SKM-1 treated with dmso at 0.1 percent for 144 hours (cell line): ENCODE results near the gene ALG6.
A peak's percentile ranks its signal among the peaks of the same experiment; 100 is the strongest.
"Not testable (repeated sequence)": the region's sequence is repeated elsewhere in the genome, so short reads cannot be mapped to it uniquely, and the experiment has no call there.

Experiments
- DNase-seq: peaks from one replicate; lab custom pipeline; 2025; ENCODE audit not compliant: unreplicated experiment; lab: John Stamatoyannopoulos, UW

The ALG6 gene

DNA sequence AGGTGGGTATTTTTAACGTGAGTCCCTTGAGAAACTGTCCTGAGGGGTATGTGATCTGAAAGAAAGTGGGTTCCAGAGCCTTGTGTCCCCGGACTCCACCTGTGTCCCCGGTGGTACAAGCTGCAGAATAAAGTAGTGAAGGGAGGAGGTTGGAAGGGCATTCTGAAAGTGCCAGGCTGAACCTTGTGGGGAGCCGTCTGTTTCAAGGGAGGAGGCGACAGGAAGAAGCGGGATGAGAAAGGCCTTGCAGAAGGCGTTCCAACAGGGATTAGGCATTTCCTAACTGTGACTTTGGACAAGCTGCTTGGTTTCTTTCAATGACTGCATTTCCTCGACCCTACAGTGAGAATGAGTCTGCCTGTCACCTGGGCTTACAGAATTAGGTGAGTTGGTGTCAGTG is 39.3 kb upstream of the ALG6 start:
- no peak for DNase-seq

DNA sequence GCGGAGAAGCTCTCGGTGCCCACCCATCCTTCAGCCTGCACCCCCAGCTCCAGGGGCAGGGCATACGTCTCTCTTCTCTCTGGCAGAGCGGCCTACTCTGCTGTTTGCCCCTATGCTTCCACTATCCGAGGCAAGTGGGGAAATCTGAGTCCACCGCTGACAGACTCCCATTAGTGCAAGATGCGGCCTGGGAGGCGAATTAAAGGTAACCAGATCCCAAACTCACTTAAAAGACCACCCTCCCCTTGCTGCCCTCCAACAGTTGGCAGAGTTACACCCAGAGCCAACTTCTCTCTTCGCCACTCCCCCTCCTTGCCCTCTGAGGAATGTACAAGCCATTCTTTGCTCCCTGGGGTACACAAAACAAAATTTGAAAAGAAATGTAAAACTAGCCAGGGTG is 38.6 kb upstream of the ALG6 start:
- no peak for DNase-seq

DNA sequence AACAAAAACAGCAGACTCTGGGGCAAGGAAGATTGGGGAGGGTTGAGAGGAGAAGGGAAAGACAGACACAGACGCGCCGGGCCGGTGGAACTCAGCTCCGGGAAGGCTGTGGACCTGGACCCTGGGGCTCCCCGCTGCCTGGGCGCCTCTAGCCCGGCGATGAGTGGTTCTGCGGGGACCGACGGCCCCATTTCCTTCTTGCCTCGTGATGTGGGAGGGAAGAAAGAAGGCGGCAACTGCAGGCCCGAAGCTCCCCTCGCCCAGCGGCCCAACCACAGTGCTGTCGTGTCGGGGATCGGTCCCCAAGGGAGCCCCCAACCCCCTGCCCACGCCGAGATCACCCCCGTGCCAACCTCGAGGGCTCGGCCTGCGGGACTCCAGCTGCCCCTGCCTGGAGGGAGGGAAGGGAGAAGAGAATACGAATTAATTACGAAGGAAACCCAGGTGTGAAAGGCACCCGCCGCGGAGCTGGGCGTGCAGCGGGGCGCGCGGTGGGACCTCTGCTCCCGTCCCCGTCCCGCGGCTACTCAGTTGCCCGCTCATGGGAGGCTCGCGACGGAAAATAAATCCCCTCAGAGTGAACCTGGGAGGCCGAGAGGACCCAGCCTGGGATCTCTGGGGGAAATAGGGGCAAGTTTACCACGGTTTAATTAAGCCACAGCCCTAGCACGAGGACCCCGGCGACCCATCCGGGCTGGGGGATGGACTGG is 37.7 kb upstream of the ALG6 start:
- DNase-seq, result no peak

DNA sequence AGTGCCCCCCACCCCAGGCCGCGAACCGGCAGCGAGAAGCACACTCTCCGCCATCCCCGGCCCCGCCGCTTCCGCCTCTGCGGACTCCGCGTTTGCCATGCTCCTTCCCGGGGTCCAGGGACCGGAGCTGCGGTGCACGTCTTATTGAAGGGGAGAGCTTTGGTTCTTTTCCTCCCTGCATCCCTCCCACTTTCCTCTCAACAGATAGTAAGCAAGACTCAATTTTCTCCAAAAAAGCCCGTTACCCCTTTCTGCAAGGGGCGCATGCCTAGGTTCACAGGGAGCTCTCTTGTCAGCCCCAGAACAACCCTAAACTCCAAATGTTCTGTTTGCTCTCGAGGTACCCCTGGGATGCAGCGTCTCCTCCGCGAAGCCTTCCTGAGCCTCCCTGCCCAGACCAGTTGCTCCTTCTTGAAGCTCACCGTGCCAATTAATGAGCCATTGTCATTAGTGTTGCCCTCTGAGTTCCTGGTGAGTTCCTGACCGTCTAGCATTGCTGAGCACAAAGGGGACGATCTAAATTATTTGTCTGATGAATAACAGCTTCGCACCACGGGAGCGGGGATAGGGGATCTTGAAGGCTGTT is 37.0 kb upstream of the ALG6 start:
- no peak for DNase-seq

DNA sequence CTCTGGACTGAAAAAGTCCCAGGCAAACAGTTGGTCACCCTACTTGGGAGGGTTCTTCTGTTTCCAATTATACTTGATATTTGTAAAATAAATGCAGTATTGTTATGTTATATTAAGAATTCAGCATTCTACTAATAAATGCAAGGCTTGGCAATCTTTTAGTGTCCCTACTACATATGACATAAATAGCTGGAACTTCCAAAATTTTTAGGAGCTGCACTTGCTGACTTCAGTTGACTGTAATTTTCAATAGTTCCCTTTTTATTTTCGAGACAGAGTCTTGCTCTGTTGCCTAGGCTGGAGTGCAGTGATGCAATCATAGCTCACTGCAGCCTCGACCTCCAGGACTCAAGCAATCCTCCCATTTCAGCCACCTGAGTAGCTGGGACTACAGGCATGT is 25.0 kb upstream of the ALG6 start:
- DNase-seq, result peak; percentile 41

DNA sequence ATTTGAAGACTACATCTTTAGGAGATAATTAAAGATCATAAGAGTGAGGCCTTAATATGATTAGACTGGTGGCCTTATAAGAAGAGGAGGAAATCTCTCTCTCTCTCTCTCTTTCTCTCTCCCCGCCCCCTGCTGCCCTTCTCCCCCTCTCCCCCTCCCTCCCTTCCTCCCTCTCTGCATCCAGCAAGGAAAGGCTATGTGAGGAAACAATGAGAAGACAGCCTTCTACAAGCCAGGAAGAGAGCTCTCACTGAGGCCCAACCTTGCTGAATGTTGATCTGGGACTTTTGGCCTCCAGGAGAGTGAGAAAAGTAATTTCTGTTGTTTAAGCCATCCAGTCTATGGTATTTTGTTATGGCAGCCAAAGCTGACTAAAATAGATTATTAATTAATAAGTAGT is 23.5 kb upstream of the ALG6 start:
- no peak for DNase-seq

DNA sequence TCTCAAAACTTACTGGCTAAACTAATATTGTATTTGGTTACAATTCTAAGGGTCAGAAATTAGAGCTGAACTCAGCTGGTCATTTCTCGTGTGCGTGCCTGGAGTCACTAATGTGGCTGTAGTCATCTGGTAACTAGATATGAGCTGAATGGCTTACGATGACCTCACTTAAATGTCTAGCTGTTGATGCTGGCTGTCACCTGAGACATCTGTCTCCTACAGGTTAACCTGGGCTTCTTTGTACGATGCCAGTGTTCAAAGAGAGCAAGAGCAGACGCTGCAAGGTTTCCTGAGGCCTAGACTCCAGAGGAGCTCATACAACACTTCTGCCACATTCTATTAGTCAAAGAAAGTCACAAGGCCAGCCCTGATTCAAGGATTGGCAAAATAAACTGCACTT is 17.1 kb upstream of the ALG6 start:
- no peak for DNase-seq

DNA sequence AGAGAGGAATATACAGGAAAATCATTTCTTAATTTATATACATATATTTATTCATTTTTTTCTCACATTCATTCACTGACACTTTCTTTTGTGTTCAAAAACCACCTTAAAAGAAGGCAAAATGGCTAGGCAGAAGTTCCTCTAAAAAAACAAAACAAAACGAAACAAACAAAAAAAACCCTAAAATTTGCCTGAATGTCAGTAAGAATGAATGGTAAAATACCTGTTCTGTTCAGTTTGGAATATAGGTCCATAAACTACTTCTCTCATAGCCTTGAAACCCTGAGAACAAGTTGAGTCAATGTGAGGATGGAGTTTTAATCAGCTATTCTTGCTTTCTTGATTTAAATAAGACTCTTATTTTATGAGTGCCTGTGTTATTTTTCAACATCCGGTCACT is 14.7 kb upstream of the ALG6 start:
- no peak for DNase-seq

DNA sequence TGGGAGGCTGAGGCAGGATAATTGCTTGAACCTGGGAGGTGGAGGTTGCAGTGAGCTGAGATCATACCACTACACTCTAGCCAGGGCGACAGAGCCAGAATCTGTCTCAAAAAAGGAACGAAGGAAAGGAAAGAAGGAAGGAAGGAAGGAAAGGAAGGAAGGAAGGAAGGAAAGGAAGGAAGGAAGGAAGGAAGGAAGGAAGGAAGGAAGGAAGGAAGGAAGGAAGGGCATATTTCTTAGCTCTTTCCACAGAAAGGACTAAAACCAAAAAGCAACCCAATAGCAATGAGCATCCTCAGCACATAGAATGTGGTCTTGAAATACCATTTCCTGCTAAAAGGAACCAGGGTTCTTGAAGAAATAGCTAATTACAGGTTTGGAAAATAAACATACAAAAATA is 11.2 kb upstream of the ALG6 start:
- not testable (repeated sequence) for DNase-seq

DNA sequence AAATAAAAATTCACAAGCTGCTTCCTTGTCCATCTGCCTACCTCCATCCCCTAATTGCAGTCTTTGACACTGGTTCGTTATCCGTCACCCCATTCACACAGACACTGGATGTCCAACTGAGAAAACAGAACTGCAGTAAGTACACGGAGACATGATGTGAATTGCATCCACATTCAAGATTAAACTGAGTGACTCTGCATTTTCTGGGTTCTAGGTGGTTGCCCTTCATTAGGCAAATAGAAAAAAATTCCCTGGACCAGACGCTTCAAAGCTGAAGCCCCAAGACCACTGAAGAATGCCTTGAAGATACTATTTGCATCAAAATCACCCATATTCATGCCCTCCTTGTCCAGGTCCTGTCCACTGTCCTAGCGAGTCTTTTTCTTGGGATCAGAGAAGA is 7.9 kb upstream of the ALG6 start:
- no peak for DNase-seq

DNA sequence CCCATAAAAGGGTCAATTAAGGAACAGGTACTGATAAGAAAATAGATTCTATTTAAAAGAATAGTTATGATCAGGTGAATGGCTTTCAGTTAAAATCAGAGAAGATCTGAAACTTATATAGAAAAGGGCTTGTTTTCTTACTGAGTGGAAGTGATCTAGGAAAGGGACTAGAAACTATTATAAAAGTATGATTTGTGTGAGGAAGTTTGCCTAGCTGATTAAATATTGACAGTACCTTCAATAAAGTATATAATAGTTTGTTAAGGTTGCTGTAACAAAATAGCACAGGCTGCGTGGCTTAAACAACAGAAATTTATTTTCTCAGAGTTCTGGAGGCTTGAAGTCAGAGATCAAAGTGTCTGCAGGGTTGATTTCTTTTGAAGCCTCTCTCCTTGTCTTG is 5.4 kb upstream of the ALG6 start:
- DNase-seq, result no peak

DNA sequence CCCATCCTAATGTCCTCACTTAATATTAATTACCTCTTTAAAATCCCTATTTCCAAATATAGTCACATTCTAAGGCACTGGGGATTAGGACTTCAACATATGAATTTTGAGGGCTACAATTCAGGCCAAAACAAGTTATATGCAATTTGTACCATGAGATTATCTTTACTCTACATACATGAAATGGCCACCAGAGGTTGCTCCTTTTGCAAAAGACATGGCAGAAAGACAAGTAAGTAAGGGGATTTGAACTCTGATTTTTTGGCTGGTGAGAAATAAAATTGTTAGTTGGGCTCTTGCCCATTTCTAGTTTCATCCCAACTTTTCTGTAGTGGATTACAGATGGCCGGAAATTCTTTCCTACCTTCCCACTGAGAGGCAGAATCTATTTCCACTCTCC is 4.8 kb upstream of the ALG6 start:
- DNase-seq, result no peak

DNA sequence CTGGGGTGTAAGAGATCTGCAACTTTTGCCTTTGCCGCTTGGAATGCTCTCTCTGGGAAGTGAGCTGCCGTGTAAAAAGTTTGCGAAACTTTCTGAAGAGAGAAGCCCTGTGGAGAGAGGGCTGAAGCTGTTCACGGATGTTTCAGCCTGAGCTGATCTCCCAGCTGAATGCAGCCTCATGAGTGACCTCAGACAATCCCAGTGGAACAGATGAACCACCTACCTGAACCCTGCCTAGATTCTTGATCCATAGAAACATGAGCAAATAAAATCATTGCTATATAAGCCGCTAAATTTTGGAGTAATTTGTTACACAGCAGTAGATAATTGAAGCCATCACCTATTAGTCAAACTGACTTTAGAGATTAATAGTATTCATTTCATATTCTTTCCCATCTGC is 4.4 kb upstream of the ALG6 start:
- no peak for DNase-seq

DNA sequence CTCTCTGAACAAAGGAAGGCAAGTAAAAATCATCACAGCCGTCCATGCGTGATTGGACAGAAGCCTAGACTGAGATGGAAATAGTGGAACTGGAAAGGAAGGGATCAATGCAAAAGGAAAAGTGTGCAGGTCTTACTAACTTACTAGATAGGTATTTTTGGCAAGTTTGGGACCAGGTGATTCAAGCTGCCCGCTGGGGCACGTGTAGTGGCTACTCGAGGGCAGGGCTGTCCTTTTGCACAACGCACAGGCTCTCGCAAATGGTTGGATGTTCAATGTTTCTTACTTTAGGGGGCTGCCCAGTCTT is 566 bp upstream of the ALG6 start:
- no peak for DNase-seq

DNA sequence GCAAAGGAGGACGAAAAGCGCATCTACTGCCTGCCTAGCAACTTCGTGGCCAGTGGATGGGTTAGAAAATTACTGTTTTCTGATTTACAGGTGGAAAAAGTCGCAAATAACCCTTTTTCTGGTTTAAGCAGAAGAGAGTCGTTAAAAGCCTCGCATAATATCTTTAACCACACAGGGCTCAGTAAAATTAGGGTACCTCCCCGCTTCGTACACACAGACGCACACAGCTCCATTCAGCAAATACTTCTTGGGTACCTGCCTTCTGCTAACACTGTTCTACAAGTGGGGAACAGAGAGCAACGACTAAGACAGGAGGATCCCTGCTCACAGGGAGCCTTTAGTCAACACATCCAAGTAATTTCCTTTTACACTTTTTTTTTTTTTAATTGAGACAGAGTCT is 704 bp downstream of the ALG6 start:
- no peak for DNase-seq

DNA sequence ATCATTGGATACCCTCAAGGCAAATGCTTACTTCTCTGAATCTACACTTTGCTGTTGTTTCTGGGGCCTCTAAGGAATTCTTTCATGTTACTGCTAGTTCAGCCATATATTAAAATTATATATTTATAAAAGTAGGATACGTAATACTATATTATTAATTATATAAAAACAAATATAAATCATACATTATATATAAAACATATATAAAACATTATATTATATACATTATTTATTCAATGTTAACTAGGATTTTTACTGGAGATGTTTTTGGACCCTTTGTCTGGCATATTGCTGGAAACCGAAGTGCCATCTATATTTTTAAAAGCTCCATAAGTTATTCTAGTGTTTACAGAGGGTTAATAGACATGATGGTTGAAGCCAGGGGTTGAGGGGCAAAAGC is 12.2 kb downstream of the ALG6 start:
- no peak for DNase-seq

DNA sequence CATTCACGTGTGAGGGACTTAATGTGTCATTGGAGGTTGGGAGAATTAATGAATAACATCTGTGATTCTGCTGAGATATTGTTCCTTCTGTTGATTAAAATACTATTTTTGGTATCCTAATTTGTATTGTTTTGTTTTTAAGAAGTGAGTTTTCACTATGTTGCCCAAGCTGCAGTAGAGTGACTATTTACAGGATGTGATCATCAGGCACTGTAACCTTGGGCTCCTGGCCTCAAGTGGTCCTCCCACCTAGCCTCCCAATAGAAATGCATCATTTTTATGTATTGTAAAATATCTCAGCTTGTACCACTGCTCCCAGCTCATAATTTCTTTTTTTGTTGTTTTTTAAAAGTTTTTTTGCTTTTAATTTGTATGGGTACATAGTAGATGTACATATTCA is 14.3 kb downstream of the ALG6 start:
- DNase-seq, result no peak

DNA sequence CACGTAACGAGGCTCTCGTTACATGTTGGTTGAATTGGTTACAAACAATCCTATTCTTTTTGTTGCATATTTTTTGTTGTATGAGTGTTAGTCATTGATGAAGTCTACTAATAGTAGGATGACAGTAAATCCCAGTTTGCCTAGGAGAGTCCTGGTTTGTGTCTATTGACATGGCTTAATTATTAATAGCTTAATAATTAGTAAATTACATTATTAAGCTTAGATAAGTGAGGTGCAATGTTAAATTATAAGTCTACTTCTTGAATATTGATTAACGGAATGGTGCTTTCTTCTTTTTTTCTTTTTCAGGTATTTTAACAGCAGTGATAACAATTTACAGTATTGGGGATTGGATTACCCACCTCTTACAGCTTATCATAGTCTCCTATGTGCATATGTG is 34.5 kb downstream of the ALG6 start:
- no peak for DNase-seq

DNA sequence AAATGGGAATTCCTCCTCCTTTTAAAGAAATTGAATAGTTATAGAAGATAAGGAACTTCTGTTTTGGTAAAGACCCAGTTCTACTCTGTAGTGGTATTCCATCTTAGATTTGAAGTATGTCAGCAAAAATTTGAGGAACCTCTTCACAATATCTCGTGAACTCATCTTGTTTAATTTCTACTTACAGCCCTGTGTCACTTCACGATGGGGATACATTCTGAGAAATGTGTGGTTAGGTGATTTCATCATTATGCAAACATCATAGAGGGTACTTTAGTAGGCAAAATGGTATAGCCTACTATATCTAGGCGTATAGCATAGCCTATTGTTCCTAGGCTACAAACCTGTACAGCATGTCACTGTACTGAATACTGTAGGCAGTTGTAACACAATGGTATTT is 36.0 kb downstream of the ALG6 start:
- DNase-seq, result peak; percentile 4

DNA sequence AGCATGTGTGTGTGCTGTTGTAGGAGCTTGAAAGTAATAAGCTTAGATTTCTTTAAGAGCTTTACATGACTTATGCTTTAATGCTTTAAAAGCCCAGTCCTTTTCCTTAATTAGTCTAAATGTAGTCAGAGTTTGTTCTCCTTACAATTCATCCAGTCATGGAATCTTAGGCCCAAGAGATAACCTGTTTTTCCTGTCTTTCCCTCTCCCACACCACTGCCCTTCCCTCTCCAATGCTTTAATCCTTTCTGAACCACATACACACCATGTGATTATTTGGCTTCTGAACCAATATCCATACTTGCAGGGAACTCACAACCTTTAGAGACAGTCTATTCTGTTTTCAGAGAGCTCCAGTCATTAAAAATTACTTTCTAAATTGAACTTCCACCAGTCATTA is 37.6 kb downstream of the ALG6 start:
- no peak for DNase-seq

DNA sequence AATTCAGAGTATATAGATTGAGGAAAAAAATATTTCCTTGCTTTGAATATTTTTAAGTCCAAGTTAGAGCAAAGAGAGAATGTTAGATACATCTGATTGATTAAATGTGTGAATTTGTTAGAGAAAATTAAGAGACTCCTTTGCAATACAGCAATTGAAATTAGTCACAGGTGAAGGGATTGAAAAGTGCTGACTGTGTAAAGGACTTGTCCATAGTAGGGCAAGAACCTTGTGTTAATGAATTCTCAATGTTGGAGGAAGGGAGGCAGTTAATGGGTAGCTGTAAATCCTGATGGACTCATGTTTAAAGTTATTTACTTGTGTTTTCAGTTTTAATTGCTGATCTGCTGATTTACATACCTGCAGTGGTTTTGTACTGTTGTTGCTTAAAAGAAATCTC is 38.6 kb downstream of the ALG6 start:
- DNase-seq, result no peak

DNA sequence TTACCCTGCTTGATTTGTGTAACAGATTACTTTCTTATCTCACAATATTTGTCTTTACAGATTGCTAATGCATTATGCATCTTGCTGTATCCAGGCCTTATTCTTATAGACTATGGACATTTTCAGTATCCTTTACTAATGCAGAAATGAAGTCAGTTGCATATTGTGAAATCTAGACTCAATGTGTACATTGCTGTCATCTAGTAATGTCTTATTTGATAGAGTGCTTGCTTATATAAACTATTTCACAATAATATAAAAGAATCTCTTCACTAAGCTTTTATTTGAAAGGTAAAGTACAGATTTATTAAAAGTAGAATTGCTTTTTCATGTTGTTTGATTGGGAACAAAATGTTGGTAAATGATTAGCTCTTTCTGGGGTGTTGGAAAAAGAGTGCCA is 39.6 kb downstream of the ALG6 start:
- DNase-seq, result no peak

DNA sequence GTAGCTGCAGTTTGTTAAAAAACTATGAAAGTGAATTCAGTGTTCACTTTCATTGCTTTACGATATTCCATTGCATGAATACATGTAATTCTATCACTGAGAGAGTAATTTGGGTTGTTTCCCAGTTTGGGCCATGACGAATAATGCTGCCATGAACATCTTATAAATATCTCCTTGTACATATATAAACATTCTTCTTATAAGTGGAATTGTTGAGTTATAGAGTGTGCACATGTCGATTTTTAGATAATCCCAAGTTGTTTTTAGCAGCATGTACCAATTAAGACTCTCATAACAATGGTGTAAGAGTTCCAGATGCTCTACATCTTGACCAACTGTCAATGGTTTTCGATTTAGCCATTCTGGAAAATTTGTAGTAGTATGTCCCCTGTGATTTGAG is 40.9 kb downstream of the ALG6 start:
- no peak for DNase-seq

DNA sequence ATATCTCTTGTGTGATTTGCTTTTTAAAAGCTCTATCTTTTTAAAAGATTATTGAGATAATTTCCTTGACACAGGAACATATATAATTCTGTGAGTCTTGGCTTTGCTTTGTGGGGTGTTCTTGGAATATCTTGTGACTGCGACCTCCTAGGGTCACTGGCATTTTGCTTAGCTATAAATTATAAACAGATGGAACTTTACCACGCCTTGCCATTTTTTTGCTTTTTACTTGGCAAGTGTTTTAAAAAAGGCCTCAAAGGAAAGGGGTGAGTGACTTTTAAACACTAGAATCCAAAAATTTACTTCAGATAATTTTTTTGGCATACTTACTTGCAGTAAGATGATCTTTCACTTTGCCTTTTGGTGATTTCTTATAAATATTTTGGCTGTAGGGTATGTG is 43.6 kb downstream of the ALG6 start:
- no peak for DNase-seq
